DOHH2 (cell line): ENCODE measurements around the gene AFF2.

Experiments
- EZH2phosphoT487 ChIP-seq: fragments of 200-600 bp; sonication (generic); IDR thresholded peaks from 2 replicates; pipeline ENCODE4 v1.6.1; 2017; ENCODE audit warnings: borderline replicate concordance, mild to moderate bottlenecking, antibody characterized with exemption, low read length, moderate library complexity, mixed read lengths
- TF ChIP-seq, protein P1 (sequence below): fragments of 200-600 bp; sonication (generic); IDR thresholded peaks from one replicate; pipeline ENCODE4 v1.5.1; 2014; ENCODE audit warnings: antibody characterized with exemption, mild to moderate bottlenecking, low read depth, low read length; ENCODE audit not compliant: poor library complexity, severe bottlenecking

DNA sequence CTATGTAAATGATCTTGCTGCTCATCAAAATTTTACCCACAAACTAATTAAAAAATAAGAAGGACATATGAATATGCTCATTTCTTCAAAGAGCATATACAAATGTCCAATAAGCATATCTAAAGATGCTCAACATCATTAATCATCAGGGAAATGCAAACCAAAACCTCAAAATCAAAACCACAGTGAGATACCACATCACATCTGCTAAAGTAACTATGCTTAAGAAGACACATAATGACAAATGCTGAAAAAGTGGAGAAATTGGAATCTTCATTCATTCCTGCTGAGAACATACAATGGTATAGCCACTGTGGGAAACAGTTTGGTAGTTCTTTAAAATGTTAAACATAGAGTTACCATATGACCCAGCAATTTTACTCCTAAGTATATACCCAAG, 81.9 kb downstream of the AFF2 start:
- TF ChIP-seq, protein P1, sequence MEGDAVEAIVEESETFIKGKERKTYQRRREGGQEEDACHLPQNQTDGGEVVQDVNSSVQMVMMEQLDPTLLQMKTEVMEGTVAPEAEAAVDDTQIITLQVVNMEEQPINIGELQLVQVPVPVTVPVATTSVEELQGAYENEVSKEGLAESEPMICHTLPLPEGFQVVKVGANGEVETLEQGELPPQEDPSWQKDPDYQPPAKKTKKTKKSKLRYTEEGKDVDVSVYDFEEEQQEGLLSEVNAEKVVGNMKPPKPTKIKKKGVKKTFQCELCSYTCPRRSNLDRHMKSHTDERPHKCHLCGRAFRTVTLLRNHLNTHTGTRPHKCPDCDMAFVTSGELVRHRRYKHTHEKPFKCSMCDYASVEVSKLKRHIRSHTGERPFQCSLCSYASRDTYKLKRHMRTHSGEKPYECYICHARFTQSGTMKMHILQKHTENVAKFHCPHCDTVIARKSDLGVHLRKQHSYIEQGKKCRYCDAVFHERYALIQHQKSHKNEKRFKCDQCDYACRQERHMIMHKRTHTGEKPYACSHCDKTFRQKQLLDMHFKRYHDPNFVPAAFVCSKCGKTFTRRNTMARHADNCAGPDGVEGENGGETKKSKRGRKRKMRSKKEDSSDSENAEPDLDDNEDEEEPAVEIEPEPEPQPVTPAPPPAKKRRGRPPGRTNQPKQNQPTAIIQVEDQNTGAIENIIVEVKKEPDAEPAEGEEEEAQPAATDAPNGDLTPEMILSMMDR: no peak
- no peak for TF ChIP-seq EZH2phosphoT487
